ENCODE results near the gene USP7.

- no peak for TF ChIP-seq POLR2A (IDR thresholded peaks at IDR 0.05; ENCODE audit: low read length)
- no peak for TF ChIP-seq GATA1 (IDR thresholded peaks at IDR 0.05; ENCODE audit: low read depth, low read length)
Observed at GRCh38 chr16:8924214-8924613, 39.5 kb downstream of the USP7 start.

All from erythroblast (primary cell).